GM19099 (cell line): ENCODE results near the gene CDH13.

Source experiments
- POLR2A ChIP-seq: IDR thresholded peaks from 3 replicates; pipeline ENCODE4 v1.6.1; 2011; ENCODE audit warnings: low read depth; ENCODE audit not compliant: insufficient read length; ENCODE audit errors: extremely low read depth

The CDH13 gene

GRCh38 chr16:83021045-83021444, 394.3 kb downstream of the CDH13 start:
- TF ChIP-seq POLR2A = no peak

DNA sequence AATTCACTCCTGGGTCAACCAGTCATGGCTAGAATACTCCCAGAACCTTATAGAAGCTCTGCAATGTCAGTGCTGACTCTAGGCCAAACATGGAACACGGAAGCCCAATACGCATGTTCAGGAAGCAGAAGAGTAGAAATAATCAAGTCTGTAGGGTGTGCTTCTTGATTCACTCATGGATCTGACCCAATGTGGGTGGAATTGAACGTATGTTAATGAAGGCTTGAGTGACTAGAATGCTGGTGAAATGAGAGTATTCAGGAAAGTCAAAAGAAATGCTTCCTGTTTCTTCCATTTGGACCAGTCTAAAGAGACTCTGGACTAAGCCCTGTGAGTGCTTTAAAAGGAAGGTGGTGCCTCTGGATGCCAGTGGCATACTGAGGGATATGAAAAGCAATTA, 395.0 kb downstream of the CDH13 start:
- no peak for TF ChIP-seq POLR2A

GRCh38 chr16:83023011-83023410, 396.2 kb downstream of the CDH13 start:
- TF ChIP-seq POLR2A = no peak

DNA sequence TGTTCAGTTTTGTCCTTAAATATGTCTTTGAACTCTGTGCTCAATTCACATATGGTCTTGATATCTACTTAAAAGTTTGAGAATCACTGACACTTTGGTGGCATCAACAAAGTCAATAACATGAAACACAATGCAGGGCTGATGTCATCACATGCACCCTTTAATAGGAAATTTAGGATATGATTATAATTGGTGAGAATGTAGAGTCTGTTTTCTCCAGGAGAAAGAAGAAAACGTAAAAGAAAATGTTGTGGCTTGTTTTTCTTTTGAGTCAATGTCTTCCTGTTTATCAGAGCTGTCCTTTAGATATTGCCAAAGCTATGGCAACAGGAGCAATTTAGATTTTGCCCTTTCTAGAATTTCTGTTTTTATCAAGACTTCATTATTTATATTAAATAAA, 396.9 kb downstream of the CDH13 start:
- TF ChIP-seq POLR2A = no peak

DNA sequence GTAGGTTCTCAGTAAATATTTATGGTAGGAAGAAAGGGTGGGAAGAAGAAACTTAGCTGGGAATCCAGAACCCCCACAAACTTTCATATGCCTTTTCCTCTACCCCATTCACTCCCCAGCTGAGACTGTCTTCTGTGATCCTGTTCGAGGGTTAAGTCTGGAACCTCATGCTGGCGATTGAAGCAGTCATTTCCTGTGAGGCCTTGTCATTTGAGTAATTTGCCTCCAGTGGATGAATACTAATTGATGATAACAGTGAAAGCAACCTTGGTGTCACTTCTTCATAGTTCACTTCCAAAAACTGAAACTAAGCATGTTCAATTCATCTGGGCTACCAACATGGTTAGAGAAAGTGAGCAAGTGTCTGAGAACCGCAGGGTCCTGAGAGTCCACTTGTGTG, 401.2 kb downstream of the CDH13 start:
- TF ChIP-seq POLR2A = no peak

DNA sequence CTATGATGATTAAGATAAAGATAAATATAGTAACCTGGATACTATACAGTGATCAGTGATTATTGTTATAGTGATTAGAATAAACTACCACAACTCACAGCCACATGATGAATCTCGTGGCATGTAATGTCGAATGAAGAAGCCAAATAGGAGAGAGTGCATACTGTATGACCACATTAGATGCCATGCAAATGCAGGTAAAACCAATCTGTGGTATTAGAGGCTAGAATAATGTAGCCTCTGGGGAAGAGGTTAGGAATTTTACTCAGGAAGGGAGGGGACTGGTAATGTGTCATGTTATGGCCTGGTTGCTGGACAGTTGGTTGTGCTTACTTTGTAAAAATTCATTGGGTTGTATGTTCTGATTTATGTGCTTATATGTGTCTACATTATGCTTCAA, 402.7 kb downstream of the CDH13 start:
- no peak for TF ChIP-seq POLR2A

DNA sequence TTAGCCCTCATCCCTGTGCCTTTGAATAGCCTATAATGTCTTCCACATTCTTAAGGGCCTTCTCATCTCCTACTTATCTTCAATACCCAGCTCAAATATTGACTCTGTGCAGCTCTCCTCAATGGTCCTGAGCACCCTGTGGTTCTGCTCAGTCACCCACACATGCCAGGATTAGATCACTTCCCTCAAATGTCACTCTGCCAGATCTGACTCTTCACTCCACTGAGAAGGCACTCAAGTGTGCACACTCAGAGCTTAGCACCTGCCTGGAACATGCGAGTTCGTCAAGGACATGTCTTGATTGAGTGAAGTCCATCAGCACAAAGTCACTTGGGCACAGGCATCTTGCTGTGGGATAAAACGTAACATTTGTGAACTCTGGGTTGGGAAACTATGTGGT, 404.8 kb downstream of the CDH13 start:
- TF ChIP-seq POLR2A = no peak

DNA sequence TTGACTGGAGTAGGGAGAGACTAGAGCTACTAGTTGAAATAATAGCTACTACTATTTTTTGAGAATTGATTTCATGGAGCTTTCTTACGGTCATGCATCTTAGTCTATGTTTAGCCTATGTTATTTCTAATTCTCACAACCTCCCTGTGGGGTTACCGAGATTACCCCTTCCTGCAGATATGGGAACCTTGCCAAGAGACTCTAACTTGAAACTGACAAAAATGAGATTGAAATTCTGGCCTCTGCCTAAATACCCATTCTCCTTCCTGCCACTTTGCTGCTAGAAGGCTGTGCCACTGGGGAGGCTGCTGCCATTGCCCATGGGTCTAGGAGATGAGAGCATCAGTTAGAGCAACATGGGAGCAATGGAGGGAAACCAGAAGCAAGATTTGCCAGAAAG, 410.3 kb downstream of the CDH13 start:
- no peak for TF ChIP-seq POLR2A

GRCh38 chr16:83037884-83038283, 411.1 kb downstream of the CDH13 start:
- TF ChIP-seq POLR2A = no peak

DNA sequence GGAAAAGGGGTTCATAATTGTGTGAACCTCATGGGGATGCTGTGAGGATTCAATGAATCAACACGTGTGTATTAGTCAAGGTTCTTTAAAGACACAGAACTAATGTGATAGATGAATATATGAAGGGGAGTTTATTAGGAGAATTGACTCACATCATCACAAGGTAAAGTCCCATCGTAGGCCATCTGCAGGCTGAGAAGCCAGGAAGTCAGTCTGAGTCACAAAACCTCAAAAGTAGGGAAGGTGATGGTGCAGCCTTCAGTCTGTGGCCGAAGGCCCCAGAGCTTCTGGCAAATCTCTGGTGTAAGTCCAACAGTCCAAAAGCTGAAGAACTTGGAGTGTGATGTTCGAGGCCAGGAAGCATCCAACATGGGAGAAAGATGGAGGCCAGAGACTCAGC, 413.4 kb downstream of the CDH13 start:
- TF ChIP-seq POLR2A = no peak

- no peak for TF ChIP-seq POLR2A
These were observed 417.8 kb downstream of the CDH13 start for GRCh38 chr16:83044589-83044988.

GRCh38 chr16:83045790-83046189, 419.0 kb downstream of the CDH13 start:
- TF ChIP-seq POLR2A = no peak

DNA sequence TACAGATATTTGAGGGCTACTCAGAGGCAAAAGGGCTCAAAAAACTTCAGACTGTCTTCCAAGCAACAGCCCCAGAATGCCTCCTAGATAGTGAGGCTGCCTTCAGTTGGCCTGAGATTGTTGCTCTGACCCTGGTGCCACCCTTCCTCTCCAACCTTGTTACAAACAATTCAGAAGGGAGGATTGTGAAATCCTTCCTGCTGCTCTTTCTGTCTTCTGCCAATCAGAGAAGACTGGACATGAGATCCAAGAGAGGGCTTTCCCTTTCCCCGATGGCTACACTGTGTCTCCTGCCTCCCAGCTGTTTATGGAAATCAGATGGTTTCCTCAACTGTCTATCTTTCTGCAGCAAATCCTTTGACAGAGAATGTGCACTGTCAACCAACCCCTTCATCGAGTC, 419.9 kb downstream of the CDH13 start:
- TF ChIP-seq POLR2A = no peak

GRCh38 chr16:83051451-83051850, 424.7 kb downstream of the CDH13 start:
- TF ChIP-seq POLR2A = no peak

DNA sequence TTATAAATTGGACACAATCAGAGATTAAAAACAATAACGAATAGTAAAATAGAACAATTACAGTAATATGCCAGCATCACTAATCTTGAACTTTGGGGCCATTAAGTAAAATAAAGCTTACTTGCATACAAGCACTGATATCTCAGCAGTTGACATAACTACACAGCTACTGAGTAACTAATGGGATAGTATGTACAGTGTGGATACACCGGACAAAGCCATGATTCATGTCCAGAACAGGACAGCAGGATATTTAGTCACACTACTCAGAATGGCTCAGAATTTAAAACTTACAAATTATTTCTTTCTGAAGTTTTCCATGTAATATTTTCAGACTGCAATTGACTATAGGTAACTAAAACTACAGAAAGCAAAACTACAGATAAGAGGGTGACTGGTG, 427.5 kb downstream of the CDH13 start:
- no peak for TF ChIP-seq POLR2A

DNA sequence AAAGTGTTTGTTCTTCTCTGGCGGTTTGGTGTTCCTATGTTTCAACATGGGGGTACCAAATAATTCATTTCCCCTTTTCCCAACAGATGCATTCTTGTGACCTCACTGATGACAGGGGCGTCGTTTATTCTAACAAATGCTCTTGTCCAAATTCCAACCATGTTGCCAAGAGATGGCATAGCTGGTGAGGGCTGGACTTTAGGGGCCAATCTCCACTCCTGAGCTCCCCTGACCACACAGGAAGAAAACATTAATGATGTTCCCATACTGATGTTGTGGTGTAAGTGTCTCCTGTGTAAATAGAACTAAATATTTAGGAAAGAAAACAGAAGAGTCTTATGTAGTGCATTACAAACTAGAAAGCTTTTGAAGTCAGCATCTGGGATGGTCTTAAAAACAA, 431.6 kb downstream of the CDH13 start:
- no peak for TF ChIP-seq POLR2A

DNA sequence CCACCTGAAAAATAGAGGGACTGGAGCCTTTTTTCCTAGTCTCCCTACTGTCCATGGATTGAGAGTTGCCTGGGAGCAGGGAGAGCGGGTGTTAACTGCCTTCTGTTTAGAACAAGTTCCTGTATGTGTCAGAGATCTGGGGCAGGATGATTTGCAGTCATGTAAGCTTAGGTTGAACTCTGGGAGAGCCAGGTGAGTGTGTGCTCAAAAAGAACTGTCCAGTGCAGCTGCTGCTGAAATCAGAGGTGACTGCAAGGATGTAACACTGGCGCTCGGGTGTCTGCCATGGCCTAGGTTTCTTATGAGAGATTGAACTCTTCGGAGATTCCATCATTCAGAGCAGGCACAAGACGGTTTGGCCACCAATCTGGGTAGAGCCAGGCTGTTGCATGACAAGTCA, 432.5 kb downstream of the CDH13 start:
- TF ChIP-seq POLR2A = no peak

DNA sequence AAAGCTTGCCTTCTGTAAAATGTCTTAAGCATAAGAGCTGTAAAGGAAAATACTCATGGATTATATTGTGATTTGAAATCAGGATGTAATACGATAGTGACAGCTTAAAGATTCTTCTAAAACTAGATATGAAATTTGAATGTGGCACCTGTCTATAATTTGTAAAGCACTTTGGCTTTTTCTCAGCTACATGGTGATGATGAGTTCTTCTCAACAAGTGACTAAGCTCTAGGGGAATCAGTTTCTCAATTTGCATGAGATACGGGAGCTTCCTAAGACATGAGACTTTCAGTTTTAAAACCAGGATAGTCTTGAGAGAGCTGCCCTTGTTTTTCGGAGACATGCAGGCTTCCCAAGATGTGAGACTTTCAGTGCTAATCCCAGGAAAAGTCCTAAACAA, 439.2 kb downstream of the CDH13 start:
- no peak for TF ChIP-seq POLR2A
